ENCODE data around the gene ABR. TPM values are rescaled to one million over a fixed set of nuclear protein-coding genes. Genes with fewer than 3 reads are reported as not detected.

Gene ABR
- total RNA-seq, 1 donor, result 156 TPM

GRCh38 chr17:1173432-1174262 lies 6.1 kb downstream of the ABR start:
- peaks cover 11% of the 10 kb centered on the region for H3K4me1 ChIP-seq (ENCODE audit: insufficient read depth, low read length)
- no peak overlapping the region for H2AFZ ChIP-seq (ENCODE audit: low read length)
- no peaks in the 10 kb centered on the region for H3K9me3 ChIP-seq (ENCODE audit: low read depth, low read length)
- no peak overlapping the region for H3K27ac ChIP-seq (ENCODE audit: low read depth, low read length)
- no peaks in the 10 kb centered on the region for H3K27me3 ChIP-seq (ENCODE audit: insufficient read depth, low read length)
- no peak overlapping the region for H3K4me3 ChIP-seq (ENCODE audit: insufficient read depth, low read length)
- H4K20me1 ChIP-seq (ENCODE audit: insufficient read depth, low read length), result peaks cover 50% of the 10 kb centered on the region
- H3K4me2 ChIP-seq (ENCODE audit: insufficient read depth, low read length), result no peak overlapping the region
- H3K79me2 ChIP-seq (ENCODE audit: insufficient read depth, low read length), result peaks cover 21% of the 10 kb centered on the region
- DNase-seq (ENCODE audit: insufficient read length, low spot score, missing footprints), result peak; percentile 93
- no peaks in the 10 kb centered on the region for H3K36me3 ChIP-seq (ENCODE audit: insufficient read depth, low read length)
- TF ChIP-seq, protein P1, sequence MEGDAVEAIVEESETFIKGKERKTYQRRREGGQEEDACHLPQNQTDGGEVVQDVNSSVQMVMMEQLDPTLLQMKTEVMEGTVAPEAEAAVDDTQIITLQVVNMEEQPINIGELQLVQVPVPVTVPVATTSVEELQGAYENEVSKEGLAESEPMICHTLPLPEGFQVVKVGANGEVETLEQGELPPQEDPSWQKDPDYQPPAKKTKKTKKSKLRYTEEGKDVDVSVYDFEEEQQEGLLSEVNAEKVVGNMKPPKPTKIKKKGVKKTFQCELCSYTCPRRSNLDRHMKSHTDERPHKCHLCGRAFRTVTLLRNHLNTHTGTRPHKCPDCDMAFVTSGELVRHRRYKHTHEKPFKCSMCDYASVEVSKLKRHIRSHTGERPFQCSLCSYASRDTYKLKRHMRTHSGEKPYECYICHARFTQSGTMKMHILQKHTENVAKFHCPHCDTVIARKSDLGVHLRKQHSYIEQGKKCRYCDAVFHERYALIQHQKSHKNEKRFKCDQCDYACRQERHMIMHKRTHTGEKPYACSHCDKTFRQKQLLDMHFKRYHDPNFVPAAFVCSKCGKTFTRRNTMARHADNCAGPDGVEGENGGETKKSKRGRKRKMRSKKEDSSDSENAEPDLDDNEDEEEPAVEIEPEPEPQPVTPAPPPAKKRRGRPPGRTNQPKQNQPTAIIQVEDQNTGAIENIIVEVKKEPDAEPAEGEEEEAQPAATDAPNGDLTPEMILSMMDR (IDR thresholded peaks at IDR 0.05; ENCODE audit: extremely low read depth, low read depth, low read length), result no peak

DNA sequence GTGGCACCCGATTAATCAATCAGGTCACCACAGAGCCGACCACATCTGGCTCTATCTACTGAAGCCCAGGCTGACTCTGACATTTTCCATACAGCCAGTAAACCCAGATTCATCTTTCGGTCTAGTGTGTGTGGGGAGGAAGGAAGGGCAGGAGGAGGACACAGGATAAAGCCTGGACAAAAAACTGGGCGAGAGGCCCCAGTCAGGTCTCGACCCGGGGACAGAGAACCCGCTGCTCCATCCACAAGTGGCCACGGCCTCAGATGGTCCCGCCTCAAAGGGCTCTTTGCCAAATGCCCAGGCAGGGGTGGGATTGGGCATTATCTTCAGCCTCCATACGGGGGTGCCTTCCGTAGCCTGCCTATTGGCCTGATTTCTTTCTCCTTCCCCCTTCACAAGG lies 7.8 kb downstream of the ABR start:
- Histone ChIP-seq H3K79me2 (ENCODE audit: insufficient read depth, low read length) (peaks cover 20% of the 10 kb centered on the region), H3K27me3 (ENCODE audit: insufficient read depth, low read length) (no peaks in the 10 kb centered on the region), H3K36me3 (ENCODE audit: insufficient read depth, low read length) (no peaks in the 10 kb centered on the region), H3K9me3 (ENCODE audit: low read depth, low read length) (no peaks in the 10 kb centered on the region), H2AFZ (ENCODE audit: low read length) (no peak overlapping the region), H3K4me1 (ENCODE audit: insufficient read depth, low read length) (peaks cover 2% of the 10 kb centered on the region), H4K20me1 (ENCODE audit: insufficient read depth, low read length) (peaks cover 45% of the 10 kb centered on the region), H3K4me2 (ENCODE audit: insufficient read depth, low read length) (no peak overlapping the region), H3K27ac (ENCODE audit: low read depth, low read length) (no peak overlapping the region), H3K4me3 (ENCODE audit: insufficient read depth, low read length) (no peak overlapping the region)
- no peak for DNase-seq (ENCODE audit: insufficient read length, low spot score, missing footprints)
- TF ChIP-seq, protein P1 (IDR thresholded peaks at IDR 0.05; ENCODE audit: extremely low read depth, low read depth, low read length), result no peak

DNA sequence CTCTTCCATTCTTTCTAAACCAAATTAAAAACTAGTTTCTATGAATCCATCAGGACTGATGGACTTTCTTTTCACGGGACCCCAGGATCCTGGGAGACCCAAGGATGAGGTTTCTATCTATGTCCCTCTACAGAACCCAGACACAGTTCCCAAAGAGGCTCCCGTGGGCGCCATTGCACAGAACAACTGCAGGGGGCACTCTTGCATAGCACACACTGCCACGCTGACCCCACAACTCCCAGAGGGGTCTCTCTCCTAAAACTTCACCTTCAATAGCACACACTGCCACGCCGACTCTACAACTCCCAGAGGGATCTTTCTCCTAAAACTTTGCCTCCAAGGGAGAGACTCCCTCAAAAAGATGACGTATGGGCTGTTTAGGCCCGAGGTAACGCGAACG lies 9.0 kb downstream of the ABR start:
- H3K36me3 ChIP-seq (ENCODE audit: insufficient read depth, low read length), result no peaks in the 10 kb centered on the region
- no peak overlapping the region for H3K27ac ChIP-seq (ENCODE audit: low read depth, low read length)
- peaks cover 20% of the 10 kb centered on the region for H3K79me2 ChIP-seq (ENCODE audit: insufficient read depth, low read length)
- H3K4me3 ChIP-seq (ENCODE audit: insufficient read depth, low read length), result no peak overlapping the region
- peak; percentile 71 for DNase-seq (ENCODE audit: insufficient read length, low spot score, missing footprints)
- no peak overlapping the region for H3K4me2 ChIP-seq (ENCODE audit: insufficient read depth, low read length)
- no peaks in the 10 kb centered on the region for H3K4me1 ChIP-seq (ENCODE audit: insufficient read depth, low read length)
- no peak overlapping the region for H2AFZ ChIP-seq (ENCODE audit: low read length)
- H3K9me3 ChIP-seq (ENCODE audit: low read depth, low read length), result no peaks in the 10 kb centered on the region
- peaks cover 43% of the 10 kb centered on the region for H4K20me1 ChIP-seq (ENCODE audit: insufficient read depth, low read length)
- TF ChIP-seq, protein P1 (IDR thresholded peaks at IDR 0.05; ENCODE audit: extremely low read depth, low read depth, low read length), result peak; percentile 16
- H3K27me3 ChIP-seq (ENCODE audit: insufficient read depth, low read length), result no peaks in the 10 kb centered on the region

DNA sequence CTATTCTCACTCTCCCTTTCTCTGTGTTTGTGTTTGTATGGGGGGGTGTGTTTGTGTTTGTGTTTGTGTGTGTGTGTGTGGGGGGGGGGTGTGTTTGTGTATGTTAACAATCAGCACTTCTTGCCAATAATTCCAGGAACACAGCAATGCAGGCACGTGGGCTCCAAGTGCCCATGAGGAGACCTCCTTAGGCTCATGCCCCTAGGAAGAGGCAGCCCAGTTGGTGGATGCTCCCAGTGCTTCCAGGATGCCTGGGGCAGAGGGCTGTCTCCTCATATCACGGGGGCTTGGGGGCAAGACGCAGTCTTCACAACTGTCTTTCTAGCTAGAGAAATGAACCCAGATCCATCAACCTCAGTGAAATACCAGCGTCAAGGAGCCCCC lies 9.9 kb downstream of the ABR start:
- Histone ChIP-seq H3K79me2 (ENCODE audit: insufficient read depth, low read length) (peaks cover 20% of the 10 kb centered on the region), H3K4me2 (ENCODE audit: insufficient read depth, low read length) (no peak overlapping the region), H3K9me3 (ENCODE audit: low read depth, low read length) (no peaks in the 10 kb centered on the region), H2AFZ (ENCODE audit: low read length) (no peak overlapping the region), H3K27me3 (ENCODE audit: insufficient read depth, low read length) (no peaks in the 10 kb centered on the region), H3K27ac (ENCODE audit: low read depth, low read length) (no peak overlapping the region), H3K36me3 (ENCODE audit: insufficient read depth, low read length) (no peaks in the 10 kb centered on the region), H4K20me1 (ENCODE audit: insufficient read depth, low read length) (peaks cover 43% of the 10 kb centered on the region), H3K4me1 (ENCODE audit: insufficient read depth, low read length) (no peaks in the 10 kb centered on the region), H3K4me3 (ENCODE audit: insufficient read depth, low read length) (no peak overlapping the region)
- TF ChIP-seq, protein P1 (IDR thresholded peaks at IDR 0.05; ENCODE audit: extremely low read depth, low read depth, low read length), result no peak
- DNase-seq (ENCODE audit: insufficient read length, low spot score, missing footprints), result peak; percentile 65
